IPS-NIHi7 (cell line): ENCODE measurements around the gene DNASE1L3.
"Not testable (repeated sequence)": the region's sequence is repeated elsewhere in the genome, so short reads cannot be mapped to it uniquely, and the experiment has no call there.

Experiments used
- DNase-seq: peaks from one replicate; pipeline ENCODE4 v3.0.0; 2012; ENCODE audit warnings: mixed read lengths; ENCODE audit errors: extremely low spot score

DNASE1L3 gene

GRCh38 chr3:58210761-58211460 lies at the start of gene DNASE1L3:
DNASE1L3 (minus strand) TSS chr3:58210972; CDS start chr3:58210906, 66 bp downstream.
- DNase-seq, result no peak

- no peak for DNase-seq
Measured at GRCh38 chr3:58260261-58260731, 49.5 kb upstream of the DNASE1L3 start.

GRCh38 chr3:58258392-58259055 lies 47.8 kb upstream of the DNASE1L3 start:
- DNase-seq, result no peak

GRCh38 chr3:58256511-58256910 lies 45.7 kb upstream of the DNASE1L3 start:
- DNase-seq, result no peak

- no peak for DNase-seq
Measured at GRCh38 chr3:58256061-58256460, 45.3 kb upstream of the DNASE1L3 start.

GRCh38 chr3:58254144-58254543 lies 43.4 kb upstream of the DNASE1L3 start:
- DNase-seq, result no peak

- no peak for DNase-seq
Measured at GRCh38 chr3:58251631-58252035, 40.9 kb upstream of the DNASE1L3 start.

- DNase-seq, result no peak
Measured at GRCh38 chr3:58250093-58250707, 39.4 kb upstream of the DNASE1L3 start.

- DNase-seq, result no peak
Measured at GRCh38 chr3:58249358-58250092, 38.8 kb upstream of the DNASE1L3 start.

- DNase-seq, result no peak
Measured at GRCh38 chr3:58246148-58247047, 35.6 kb upstream of the DNASE1L3 start.

GRCh38 chr3:58243976-58244585 lies 33.3 kb upstream of the DNASE1L3 start:
- no peak for DNase-seq

- DNase-seq, result not testable (repeated sequence)
Measured at GRCh38 chr3:58242860-58243259, 32.1 kb upstream of the DNASE1L3 start.

GRCh38 chr3:58242340-58242739 lies 31.6 kb upstream of the DNASE1L3 start:
- DNase-seq, result no peak

GRCh38 chr3:58241306-58242044 lies 30.7 kb upstream of the DNASE1L3 start:
- no peak for DNase-seq

GRCh38 chr3:58238830-58239229 lies 28.1 kb upstream of the DNASE1L3 start:
- DNase-seq, result no peak

- no peak for DNase-seq
Measured at GRCh38 chr3:58237941-58238681, 27.3 kb upstream of the DNASE1L3 start.

- DNase-seq, result peak; percentile 90
Measured at GRCh38 chr3:58237238-58237940, 26.6 kb upstream of the DNASE1L3 start, which contains the start of gene ABHD6. ABHD6 (plus strand) TSS chr3:58237792; CDS start chr3:58256587, 18,795 bp downstream.

GRCh38 chr3:58236527-58237237 lies 25.9 kb upstream of the DNASE1L3 start:
- DNase-seq, result no peak
